Esophagus muscularis mucosa (tissue), 4 donors: ENCODE data around the gene TMEM255A. TPM values are rescaled to one million over a fixed set of nuclear protein-coding genes. Genes with fewer than 3 reads are reported as not detected.

Experiments
- DNase-seq: peaks from one replicate; pipeline ENCODE4 v3.0.0-alpha.2; 2017; ENCODE audit errors: extremely low spot score
- H3K27ac ChIP-seq, 4 donors: fragments of 200-600 bp; sonication (generic); replicated peaks in 1 of 4; 1 replicate in 3 of 4; 2 replicates in 1 of 4; pipeline ENCODE4 v1.5.1; 2016 to 2019; ENCODE audit warnings: mild to moderate bottlenecking in 1 of 4
- H3K27me3 ChIP-seq, 4 donors: fragments of 200-600 bp; sonication (generic); one replicate each; pipeline versions ENCODE4 v1.5.1 to v1.6.0; 2016 to 2019
- H3K36me3 ChIP-seq, 4 donors: fragments of 200-600 bp; sonication (generic); one replicate each; pipeline ENCODE4 v1.5.1; 2016 to 2019
- H3K4me1 ChIP-seq, 4 donors: fragments of 200-600 bp; sonication (generic); one replicate each; pipeline ENCODE4 v1.5.1; 2016 to 2019
- H3K4me3 ChIP-seq, 4 donors: fragments of 200-600 bp; sonication (generic); 1 replicate in 2 of 4; 2 replicates in 2 of 4; pipeline ENCODE4 v1.5.1; 2016 to 2019; ENCODE audit warnings: mild to moderate bottlenecking in 4 of 4, moderate library complexity in 1 of 4
- H3K9me3 ChIP-seq, 4 donors: fragments of 200-600 bp; sonication (generic); 1 replicate in 3 of 4; 2 replicates in 1 of 4; pipeline ENCODE4 v1.5.1; 2016 to 2019
- CTCF ChIP-seq, 3 experiments: fragments of 200-600 bp in 2 of 3; fragments of 450-650 bp in 1 of 3; sonication (generic) in 2 of 3; IDR thresholded peaks; one replicate each; pipeline ENCODE4 v1.5.1; 2017 to 2019; ENCODE audit warnings: antibody characterized with exemption in 3 of 3, mild to moderate bottlenecking in 2 of 3, moderate library complexity in 1 of 3
- EP300 ChIP-seq: sonication (generic); formaldehyde crosslinking; IDR thresholded peaks from one replicate; pipeline ENCODE4 v1.6.1; 2017; ENCODE audit warnings: antibody characterized with exemption
- POLR2A ChIP-seq: fragments of 450-650 bp; IDR thresholded peaks from one replicate; pipeline ENCODE4 v1.6.1; 2017; ENCODE audit warnings: antibody characterized with exemption, moderate library complexity, mild to moderate bottlenecking, low read depth
- POLR2AphosphoS5 ChIP-seq, 2 donors: sonication (generic); formaldehyde crosslinking; IDR thresholded peaks; one replicate each; pipeline ENCODE4 v1.6.1; 2017; ENCODE audit warnings: antibody characterized with exemption in 2 of 2
- WGBS: methylation state at CpG from one replicate; pipeline ENCODE4 v1.1.5; 2018; 5-methylcytosine and 5-hydroxymethylcytosine counted together
- intact Hi-C: fragments of 100-400 bp; cut with DNase I; formaldehyde crosslinking; loops from one replicate; pipeline ENCODE4 v1.15.1; 2023
- total RNA-seq, 4 donors: library from RNA; depleted of rRNA; stranded (reverse); fragments of >200 nt; gene quantifications; one replicate each; pipeline versions ENCODE4 v1.1.0 to v1.2.1, GENCODE V29; 2016

TMEM255A gene
- total RNA-seq, 4 donors from 2014 or later = 1.2 to 4.7 (median 4.2) TPM

GRCh38 chrX:120286733-120287512 is 24.3 kb downstream of the TMEM255A start:
- no peak overlapping the region for H3K4me3 ChIP-seq
- H3K27me3 ChIP-seq = no peaks in the 10 kb centered on the region
- H3K9me3 ChIP-seq = no peaks in the 10 kb centered on the region
- 70% methylated on average over 3 of the region's 4 CpGs for WGBS
- no peak overlapping the region for H3K27ac ChIP-seq
- intact Hi-C loops = no loop called here
- no peaks in the 10 kb centered on the region for H3K4me1 ChIP-seq
- no peak for TF ChIP-seq CTCF (IDR thresholded peaks at IDR 0.05)
- TF ChIP-seq POLR2A = no peak
- TF ChIP-seq POLR2AphosphoS5 (IDR thresholded peaks at IDR 0.05) = no peak
- TF ChIP-seq EP300 = no peak
- no peak for DNase-seq
- H3K36me3 ChIP-seq = no peaks in the 10 kb centered on the region

- Histone ChIP-seq H3K27ac (no peak overlapping the region), H3K4me3 (no peak overlapping the region), H3K36me3 (no peaks in the 10 kb centered on the region), H3K27me3 (no peaks in the 10 kb centered on the region), H3K9me3 (no peaks in the 10 kb centered on the region), H3K4me1 (no peaks in the 10 kb centered on the region)
- TF ChIP-seq CTCF (IDR thresholded peaks at IDR 0.05) = no peak
- TF ChIP-seq POLR2A = no peak
- no peak for TF ChIP-seq POLR2AphosphoS5 (IDR thresholded peaks at IDR 0.05)
- no peak for TF ChIP-seq EP300
- WGBS = 63% methylated on average over 1 of the region's 1 CpG
- no peak for DNase-seq
- intact Hi-C loops = no loop called here
Measured at GRCh38 chrX:120282697-120283096, 28.6 kb downstream of the TMEM255A start.

- intact Hi-C loops = no loop called here
- 56% methylated on average over 4 of the region's 4 CpGs for whole genome bisulfite sequencing
Measured at GRCh38 chrX:120281761-120282160, 29.5 kb downstream of the TMEM255A start.

GRCh38 chrX:120281021-120281624 is 30.1 kb downstream of the TMEM255A start:
- TF ChIP-seq POLR2AphosphoS5 (IDR thresholded peaks at IDR 0.05) = no peak
- TF ChIP-seq CTCF (IDR thresholded peaks at IDR 0.05) = no peak
- no peak for TF ChIP-seq EP300
- no peak for TF ChIP-seq POLR2A
- Histone ChIP-seq H3K4me3 (no peak overlapping the region), H3K36me3 (no peaks in the 10 kb centered on the region), H3K27ac (no peak overlapping the region), H3K9me3 (no peaks in the 10 kb centered on the region), H3K27me3 (no peaks in the 10 kb centered on the region), H3K4me1 (no peaks in the 10 kb centered on the region)
- 72% methylated on average over 10 of the region's 10 CpGs for WGBS
- no peak for DNase-seq
- intact Hi-C loops = no loop called here

More at GRCh38 chrX:120281761-120282160, 29.5 kb downstream of the TMEM255A start:
- Histone ChIP-seq H3K9me3 (no peaks in the 10 kb centered on the region), H3K36me3 (no peaks in the 10 kb centered on the region), H3K4me1 (no peaks in the 10 kb centered on the region), H3K27ac (no peak overlapping the region), H3K4me3 (no peak overlapping the region), H3K27me3 (no peaks in the 10 kb centered on the region)
- TF ChIP-seq POLR2A = no peak
- TF ChIP-seq EP300 = no peak
- TF ChIP-seq CTCF (IDR thresholded peaks at IDR 0.05) = no peak
- no peak for TF ChIP-seq POLR2AphosphoS5 (IDR thresholded peaks at IDR 0.05)
- no peak for DNase-seq
